CD4-positive, alpha-beta T cell (primary cell): ENCODE measurements around the gene HORMAD2. TPM values are rescaled to one million over a fixed set of nuclear protein-coding genes. Genes with fewer than 3 reads are reported as not detected.

ENCODE experiments used
- ATAC-seq: fragments of 200-7000 bp; cut with Tn5 transposase; one replicate; pipeline ENCODE4 v1.10.0; 2022; ENCODE audit warnings: mild to moderate bottlenecking; ENCODE audit not compliant: poor library complexity
- CTCF ChIA-PET: fragments of 350-600 bp; sonication (Branson Sonifier 250); formaldehyde crosslinking; loops from one replicate; lab custom pipeline; 2021; ENCODE audit warnings: antibody characterized with exemption, inconsistent platforms; lab: Charles Lee
- POLR2A ChIA-PET: fragments of 350-600 bp; sonication (Branson Sonifier 250); formaldehyde crosslinking; loops from one replicate; lab custom pipeline; 2021; ENCODE audit warnings: antibody characterized with exemption, inconsistent platforms; lab: Charles Lee
- DNase-seq, 14 experiments: peaks; one replicate each; pipeline ENCODE4 v3.0.0-alpha.2; 2013 to 2020; ENCODE audit warnings: mixed read lengths in 2 of 14
- H3K27ac ChIP-seq, 2 donors: one replicate each; pipeline versions ENCODE4 v1.5.1 to v1.7.0; 2013; ENCODE audit warnings: low read length in 2 of 2, low read depth in 1 of 2, mild to moderate bottlenecking in 1 of 2
- H3K27me3 ChIP-seq, 2 experiments: 1 replicate in 1 of 2; 2 replicates in 1 of 2; pipeline versions ENCODE4 v1.6.1 to v1.7.0; 2013; ENCODE audit warnings: low read length in 2 of 2, control low read depth in 1 of 2, mild to moderate bottlenecking in 1 of 2, moderate library complexity in 1 of 2; ENCODE audit not compliant: insufficient read depth in 2 of 2, control insufficient read depth in 1 of 2
- H3K36me3 ChIP-seq: one replicate; pipeline ENCODE4 v1.6.1; 2013; ENCODE audit warnings: low read length, control low read depth; ENCODE audit not compliant: insufficient read depth
- H3K4me1 ChIP-seq: one replicate; pipeline ENCODE4 v1.6.1; 2013; ENCODE audit warnings: low read length, control low read depth; ENCODE audit not compliant: insufficient read depth
- H3K4me3 ChIP-seq: one replicate; pipeline ENCODE4 v1.5.1; 2013; ENCODE audit warnings: mild to moderate bottlenecking, low read length, moderate library complexity
- H3K9me3 ChIP-seq, 2 experiments: 1 replicate in 1 of 2; 2 replicates in 1 of 2; pipeline versions ENCODE4 v1.6.1 to v1.7.0; 2013; ENCODE audit warnings: low read length in 2 of 2, mild to moderate bottlenecking in 2 of 2, control low read depth in 1 of 2, moderate library complexity in 1 of 2; ENCODE audit not compliant: control insufficient read depth in 1 of 2, insufficient read depth in 1 of 2
- H3K27ac Mint-ChIP-seq: one replicate; pipeline ENCODE4 v1.8.0; 2020; ENCODE audit warnings: mixed read lengths
- H3K27me3 Mint-ChIP-seq: one replicate; pipeline ENCODE4 v1.8.0; 2021; ENCODE audit warnings: mixed read lengths
- H3K36me3 Mint-ChIP-seq: one replicate; pipeline ENCODE4 v1.8.0; 2021; ENCODE audit warnings: low read depth, mixed read lengths
- H3K4me1 Mint-ChIP-seq: one replicate; pipeline ENCODE4 v1.8.0; 2021; ENCODE audit warnings: low read depth, mixed read lengths
- H3K4me3 Mint-ChIP-seq: one replicate; pipeline ENCODE4 v1.8.0; 2020; ENCODE audit warnings: mild to moderate bottlenecking, mixed read lengths
- H3K9me3 Mint-ChIP-seq: one replicate; pipeline ENCODE4 v1.8.0; 2020; ENCODE audit warnings: mixed read lengths
- CTCF ChIP-seq: fragments of 200-600 bp; IDR thresholded peaks from one replicate; pipeline ENCODE4 v1.8.0; 2022; ENCODE audit warnings: antibody characterized with exemption, mild to moderate bottlenecking
- intact Hi-C, 2 experiments: fragments of 100-400 bp; cut with DNase I in 1 of 2; cut with micrococcal nuclease in 1 of 2; formaldehyde crosslinking; loops; one replicate each; pipeline versions ENCODE4 v1.15.1 to v1.9.0; 2023 to 2025; cut with DNase I, micrococcal nuclease
- total RNA-seq, 174 experiments: library from RNA in 2 of 174; stranded (reverse) in 2 of 174; gene quantifications; one replicate each; pipeline ENCODE4 v1.2.3 and lab custom pipeline; 2021 to 2026

Gene HORMAD2
- total RNA-seq, 2 experiments from 2014 or later = not detected

GRCh38 chr22:30182815-30183214 is 102.6 kb downstream of the HORMAD2 start:
- Histone ChIP-seq H3K36me3 (no peaks in the 10 kb centered on the region), H3K9me3 (no peaks in the 10 kb centered on the region), H3K4me1 (peaks cover 16% of the 10 kb centered on the region), H3K27me3 (no peaks in the 10 kb centered on the region), H3K4me3 (no peak overlapping the region), H3K27ac (no peak overlapping the region)
- DNase-seq = no peak
- H3K4me3 Mint-ChIP-seq = no peak overlapping the region
- no peak overlapping the region for H3K27ac Mint-ChIP-seq
- POLR2A ChIA-PET = interaction anchor here (0.5 to 0.6 kb wide), 2 partner anchors 10 to 12 kb away, joined by 3 to 4 read pairs; no protein-coding TSS in a partner anchor
- TF ChIP-seq CTCF = no peak
- H3K9me3 Mint-ChIP-seq = no peaks in the 10 kb centered on the region
- CTCF ChIA-PET = no interaction called here
- peaks cover 65% of the 10 kb centered on the region for H3K4me1 Mint-ChIP-seq
- no peaks in the 10 kb centered on the region for H3K27me3 Mint-ChIP-seq
- H3K36me3 Mint-ChIP-seq = no peaks in the 10 kb centered on the region
- intact Hi-C loops = no loop called here
- no peak for ATAC-seq

GRCh38 chr22:30183271-30183670 is 103.0 kb downstream of the HORMAD2 start:
- Histone ChIP-seq H3K27me3 (no peaks in the 10 kb centered on the region), H3K4me1 (peaks cover 17% of the 10 kb centered on the region), H3K27ac (no peak overlapping the region), H3K36me3 (no peaks in the 10 kb centered on the region), H3K4me3 (no peak overlapping the region), H3K9me3 (no peaks in the 10 kb centered on the region)
- intact Hi-C loops = no loop called here
- Mint-ChIP-seq H3K36me3 (no peaks in the 10 kb centered on the region), H3K27me3 (no peaks in the 10 kb centered on the region), H3K4me3 (no peak overlapping the region), H3K27ac (no peak overlapping the region), H3K4me1 (peaks cover 65% of the 10 kb centered on the region), H3K9me3 (no peaks in the 10 kb centered on the region)
- CTCF ChIA-PET = no interaction called here
- no peak for ATAC-seq
- no peak for TF ChIP-seq CTCF
- DNase-seq = no peak
- POLR2A ChIA-PET = no interaction called here

- CTCF ChIA-PET = no interaction called here
Observed at GRCh38 chr22:30183861-30184278, 103.6 kb downstream of the HORMAD2 start.

More at GRCh38 chr22:30183861-30184278, 103.6 kb downstream of the HORMAD2 start:
- Histone ChIP-seq H3K27me3 (no peaks in the 10 kb centered on the region), H3K4me1 (peaks cover 17% of the 10 kb centered on the region), H3K9me3 (no peaks in the 10 kb centered on the region), H3K4me3 (no peak overlapping the region), H3K27ac (no peak overlapping the region), H3K36me3 (no peaks in the 10 kb centered on the region)
- DNase-seq (no peak), ATAC-seq (no peak)
- intact Hi-C loops = no loop called here
- H3K9me3 Mint-ChIP-seq = no peaks in the 10 kb centered on the region
- POLR2A ChIA-PET = no interaction called here
- H3K4me1 Mint-ChIP-seq = peaks cover 62% of the 10 kb centered on the region
- TF ChIP-seq CTCF = no peak
- H3K4me3 Mint-ChIP-seq = no peak overlapping the region
- no peak overlapping the region for H3K27ac Mint-ChIP-seq
- H3K27me3 Mint-ChIP-seq = no peaks in the 10 kb centered on the region
- no peaks in the 10 kb centered on the region for H3K36me3 Mint-ChIP-seq
